DOHH2 (cell line): ENCODE data around the gene IGSF6.

Experiments used
- CTCF ChIP-seq: fragments of 200-600 bp; sonication (generic); IDR thresholded peaks from one replicate; pipeline ENCODE4 v1.5.1; 2014; ENCODE audit warnings: antibody characterized with exemption, mild to moderate bottlenecking, low read depth, low read length; ENCODE audit not compliant: poor library complexity, severe bottlenecking
- EZH2phosphoT487 ChIP-seq: fragments of 200-600 bp; sonication (generic); IDR thresholded peaks from 2 replicates; pipeline ENCODE4 v1.6.1; 2017; ENCODE audit warnings: borderline replicate concordance, mild to moderate bottlenecking, antibody characterized with exemption, low read length, moderate library complexity, mixed read lengths

GRCh38 chr16:21590287-21590686 lies 62.1 kb downstream of the IGSF6 start:
- TF ChIP-seq CTCF (no peak), EZH2phosphoT487 (no peak)
